HG02798 (cell line): ENCODE data around the gene LPP.

Source experiments
- ATAC-seq: cut with Tn5 transposase; IDR thresholded peaks from one replicate; pipeline ENCODE4 v1.9.1; 2021; ENCODE audit warnings: mild to moderate bottlenecking; ENCODE audit not compliant: unreplicated experiment, poor library complexity

Gene LPP

DNA sequence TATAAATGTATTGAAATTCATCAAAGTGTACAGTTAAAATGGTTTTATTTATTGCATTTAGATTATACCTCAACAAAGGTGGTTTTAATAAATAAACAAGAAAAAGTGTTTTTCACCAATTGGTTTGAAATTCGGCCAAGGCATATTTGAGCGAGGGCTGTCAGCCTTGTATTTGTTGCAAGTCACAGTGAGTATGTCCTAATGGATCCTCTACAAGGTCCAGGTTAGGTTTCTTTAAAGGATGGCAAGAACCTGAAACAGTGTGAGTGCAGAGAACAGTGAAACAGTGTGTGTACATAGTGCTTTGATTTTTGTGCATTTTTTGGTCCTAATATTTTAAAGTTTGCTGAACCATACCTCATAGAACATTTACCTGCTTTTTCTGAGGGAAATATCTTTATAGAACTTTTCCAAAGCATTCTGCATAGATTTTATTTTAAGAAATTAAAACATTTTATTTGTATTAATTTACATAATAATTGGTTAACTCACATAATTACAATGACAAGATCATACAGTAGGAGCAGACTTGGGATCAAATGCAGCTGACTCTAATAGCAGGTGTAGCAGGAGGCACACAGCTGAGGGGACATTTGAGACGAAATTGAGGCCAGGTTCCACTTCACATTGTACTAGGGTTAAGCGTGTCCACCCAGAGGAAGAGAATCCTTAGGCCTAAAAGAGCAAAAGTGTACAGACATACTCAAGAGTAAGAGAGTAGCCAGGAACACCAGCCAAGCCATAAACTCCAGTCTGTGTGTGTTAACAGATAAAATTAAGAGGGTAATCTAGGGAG is 589.0 kb downstream of the LPP start:
- ATAC-seq, result no peak

DNA sequence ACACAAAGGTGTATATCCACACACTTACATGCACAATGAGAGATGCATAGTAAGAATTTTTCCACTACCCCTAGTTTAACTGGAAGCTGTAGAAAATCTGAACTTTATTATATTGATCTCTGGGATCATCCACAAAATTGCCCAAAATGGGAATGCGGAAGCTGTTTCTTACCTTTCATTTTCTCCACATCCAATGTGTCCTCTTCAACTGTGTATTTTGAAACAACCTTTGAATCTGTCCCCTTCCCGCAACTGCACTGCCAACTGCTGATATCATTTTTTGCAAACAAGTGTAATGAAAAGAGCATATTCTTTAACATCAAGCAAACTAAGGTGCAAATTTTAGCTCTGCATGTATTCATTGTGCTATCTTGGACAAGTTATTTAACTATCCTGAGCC is 590.2 kb downstream of the LPP start:
- no peak for ATAC-seq

DNA sequence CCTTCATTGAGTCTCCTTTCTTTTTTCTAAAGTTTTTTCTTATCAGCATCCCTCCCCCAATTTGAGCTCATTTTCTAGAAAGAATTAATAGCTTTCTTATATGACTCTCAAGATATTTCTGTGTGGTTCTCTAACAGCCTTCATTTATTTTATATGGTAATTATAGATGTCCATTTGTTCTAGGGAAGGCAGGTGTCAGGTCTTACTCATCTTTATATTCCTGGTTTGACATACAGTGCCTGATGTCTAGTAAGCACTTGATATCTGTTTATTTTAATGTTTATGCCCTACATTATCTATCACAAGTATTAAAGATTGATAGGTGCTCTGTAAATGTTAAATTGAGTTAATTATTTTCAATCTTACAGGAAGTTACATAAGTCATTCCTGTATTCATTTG is 591.1 kb downstream of the LPP start:
- ATAC-seq, result no peak

DNA sequence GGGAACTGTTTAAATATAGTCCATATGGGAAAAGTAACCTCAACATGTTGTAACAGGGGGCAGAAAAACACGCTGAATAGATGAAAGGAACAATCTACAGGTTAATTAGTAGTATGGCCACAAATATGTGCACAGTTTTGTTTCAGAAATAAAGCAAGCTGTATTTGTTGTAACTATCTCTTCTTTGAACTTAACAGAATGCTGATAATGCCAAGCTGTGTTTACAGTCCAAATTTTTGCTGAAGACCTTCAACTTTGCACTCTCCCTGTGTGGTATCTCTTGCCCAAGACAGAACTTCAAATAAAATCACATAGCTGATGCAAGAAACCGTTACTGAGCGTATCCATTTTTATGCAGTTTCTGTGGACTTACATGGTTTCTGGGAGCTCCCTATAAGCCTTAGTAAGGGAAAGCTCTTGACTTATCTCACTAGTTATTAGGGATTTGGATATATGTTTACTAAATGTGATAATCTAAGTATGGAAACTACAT is 592.4 kb downstream of the LPP start:
- ATAC-seq, result no peak

DNA sequence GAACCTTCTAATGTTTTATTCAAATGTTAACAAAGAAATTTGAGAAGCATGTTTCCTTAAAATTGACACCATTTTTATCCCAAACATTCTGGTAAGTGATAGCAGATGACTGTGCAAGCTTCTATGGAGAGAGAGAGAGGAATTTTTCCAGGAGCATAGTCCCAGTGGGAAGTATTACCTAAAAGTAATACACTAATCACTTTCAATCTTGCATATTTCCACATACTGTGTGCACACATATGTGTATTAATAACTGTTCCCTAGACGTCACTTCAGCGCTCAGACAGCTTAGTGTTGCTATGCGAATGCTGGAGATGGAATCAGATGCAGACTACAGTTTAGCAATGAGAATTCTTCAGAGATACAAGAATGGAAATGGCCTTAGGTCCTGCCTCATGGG is 593.5 kb downstream of the LPP start:
- no peak for ATAC-seq

DNA sequence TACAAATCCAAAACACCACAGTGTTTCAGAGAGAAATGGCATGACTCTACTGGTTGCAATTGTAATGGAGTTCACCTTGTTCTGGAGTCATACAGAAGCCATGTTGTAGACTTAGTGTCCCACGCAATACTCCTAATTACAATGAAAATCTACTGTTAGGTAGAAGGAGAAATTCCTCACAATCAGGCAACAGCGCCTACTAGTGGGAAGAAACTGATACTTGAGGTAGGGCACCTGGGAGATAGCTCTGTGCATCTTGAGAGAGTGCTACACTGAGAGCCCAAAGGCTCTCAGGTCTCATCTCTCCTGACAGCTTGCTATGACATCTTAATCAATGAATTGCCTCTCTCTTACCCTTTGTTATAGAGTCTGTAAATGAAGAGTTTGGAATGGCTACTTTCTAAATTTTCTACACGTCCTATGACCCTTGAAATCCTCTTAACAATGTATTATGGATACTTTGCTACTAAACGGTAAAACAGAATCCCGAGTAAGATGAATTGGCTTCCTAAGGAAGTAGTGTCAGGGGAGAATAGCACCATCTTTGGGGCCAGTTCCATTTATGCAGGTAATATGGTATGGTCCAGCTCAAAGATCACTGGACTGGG is 595.2 kb downstream of the LPP start:
- ATAC-seq, result peak; percentile 62

DNA sequence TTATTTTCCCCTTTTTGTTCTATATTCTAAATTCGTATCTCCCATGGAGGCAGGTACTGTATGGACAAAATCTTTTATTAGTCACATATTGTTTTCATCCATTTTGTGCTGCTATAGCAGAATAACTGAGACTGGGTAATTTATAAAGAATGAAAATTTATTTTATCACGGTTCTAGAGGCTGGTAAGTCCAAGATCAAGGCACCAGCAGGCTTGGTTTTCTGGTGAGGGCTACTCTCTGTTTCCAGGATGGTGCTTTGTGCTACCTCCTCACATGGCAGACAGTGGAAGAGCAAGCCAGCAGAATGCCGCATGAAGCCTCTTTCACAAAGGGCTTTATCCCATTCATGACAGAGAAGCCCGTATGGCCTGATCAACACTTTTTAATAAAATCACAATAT is 595.9 kb downstream of the LPP start:
- ATAC-seq, result no peak

DNA sequence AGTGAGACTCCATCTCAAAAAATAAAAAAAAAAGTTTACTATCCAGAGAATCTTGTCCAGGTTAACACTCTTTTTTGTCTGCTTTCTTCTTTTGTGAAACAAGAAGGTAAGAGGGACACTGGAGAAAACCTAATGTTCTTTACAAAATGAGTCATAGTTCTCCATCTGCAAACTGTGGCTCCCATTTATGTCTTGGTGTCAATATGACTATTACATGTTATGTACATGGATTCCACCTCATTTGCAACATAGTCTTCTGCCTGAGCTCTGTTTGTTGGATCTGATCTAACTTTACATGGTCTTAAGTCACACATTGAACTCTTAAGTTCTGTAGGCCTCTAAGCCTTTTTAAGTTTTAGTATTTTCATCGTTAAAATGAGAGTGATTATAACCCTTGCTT is 596.7 kb downstream of the LPP start:
- ATAC-seq, result no peak

DNA sequence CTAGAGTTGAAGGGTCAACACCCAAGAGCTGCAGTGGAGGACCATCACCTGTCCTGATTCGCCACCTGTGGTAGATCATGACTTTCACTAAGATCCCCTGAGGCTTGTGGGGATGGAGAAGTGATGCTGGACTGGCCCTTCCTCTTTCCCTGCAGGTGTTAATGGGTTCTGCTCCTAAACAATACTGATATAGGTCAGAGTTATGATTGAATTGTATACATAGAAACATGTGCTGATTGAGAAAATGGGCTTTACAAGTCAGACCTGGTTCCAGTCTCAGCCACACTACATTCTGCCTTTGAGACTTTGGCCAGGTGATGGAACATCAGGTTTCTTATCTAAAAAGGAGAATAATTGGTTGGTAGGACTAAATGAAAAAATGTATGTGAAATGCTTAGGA is 598.9 kb downstream of the LPP start:
- ATAC-seq, result peak; percentile 23

DNA sequence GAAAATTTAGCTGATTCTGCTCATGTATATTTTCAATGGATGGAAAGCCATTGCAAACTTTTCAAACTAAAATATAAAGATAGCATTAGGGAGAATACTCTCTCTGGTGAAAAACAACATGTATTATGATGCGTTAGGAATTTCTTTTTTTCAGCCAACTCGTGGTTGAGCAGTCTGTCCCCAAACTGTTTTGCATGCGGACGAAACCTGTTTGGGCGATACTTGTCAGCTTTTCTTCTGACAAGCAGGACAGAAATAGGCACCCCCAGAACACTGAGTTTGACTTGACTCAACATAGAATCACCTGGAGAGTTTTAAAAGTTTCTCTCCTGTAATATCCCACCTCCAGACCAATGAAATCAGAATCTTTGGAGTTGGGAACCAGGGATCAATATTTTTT is 600.3 kb downstream of the LPP start:
- ATAC-seq, result peak; percentile 68

DNA sequence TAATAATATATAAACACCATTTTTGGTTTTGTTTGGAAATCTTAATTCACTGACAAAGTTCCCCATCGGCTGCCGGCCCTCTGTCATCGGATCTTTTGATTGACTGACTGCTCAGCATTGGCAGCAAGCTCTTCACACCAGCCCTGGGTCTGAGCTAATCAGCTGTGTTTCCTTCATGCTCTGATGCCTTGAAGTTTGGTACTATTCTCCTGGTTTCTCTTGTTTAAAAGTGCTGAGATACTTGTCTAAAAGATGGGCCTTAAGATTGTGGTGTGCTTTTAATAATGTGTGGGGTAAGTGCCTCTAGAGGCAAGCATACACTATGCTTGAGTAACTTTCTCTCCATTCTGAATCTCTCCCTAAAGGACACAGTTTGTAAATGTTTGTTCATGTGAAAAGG is 602.3 kb downstream of the LPP start:
- no peak for ATAC-seq

DNA sequence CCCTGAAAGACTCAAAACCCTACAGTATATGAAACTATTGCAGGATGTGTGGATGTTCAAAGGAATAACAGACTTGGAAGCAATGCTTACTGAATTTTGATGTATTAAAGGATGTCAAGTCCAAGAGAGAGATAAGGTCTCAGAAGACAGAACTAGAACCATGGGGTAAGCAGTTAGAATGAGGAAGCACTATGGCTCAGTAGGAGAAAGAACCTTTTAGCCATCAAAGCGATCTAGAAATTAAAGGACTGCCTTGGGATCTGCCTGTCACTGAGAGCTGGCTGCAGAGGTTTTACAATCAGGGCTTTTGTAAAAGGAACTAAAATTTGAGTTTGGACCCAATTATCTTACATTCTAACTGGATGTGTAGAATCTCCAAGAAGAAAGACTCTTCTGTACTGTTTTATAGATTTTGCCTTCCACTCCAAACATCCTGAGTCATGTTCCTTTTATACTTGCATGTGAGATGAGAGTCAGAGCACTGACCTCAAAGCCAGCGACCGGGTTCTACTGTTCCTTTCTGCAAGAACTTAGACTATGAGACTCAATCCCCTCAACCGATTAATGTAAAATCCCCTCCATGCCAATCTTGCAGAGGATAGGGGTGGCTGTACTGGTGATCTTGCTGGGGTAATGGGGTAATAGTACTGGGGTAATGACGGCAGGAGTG is 605.5 kb downstream of the LPP start:
- no peak for ATAC-seq

DNA sequence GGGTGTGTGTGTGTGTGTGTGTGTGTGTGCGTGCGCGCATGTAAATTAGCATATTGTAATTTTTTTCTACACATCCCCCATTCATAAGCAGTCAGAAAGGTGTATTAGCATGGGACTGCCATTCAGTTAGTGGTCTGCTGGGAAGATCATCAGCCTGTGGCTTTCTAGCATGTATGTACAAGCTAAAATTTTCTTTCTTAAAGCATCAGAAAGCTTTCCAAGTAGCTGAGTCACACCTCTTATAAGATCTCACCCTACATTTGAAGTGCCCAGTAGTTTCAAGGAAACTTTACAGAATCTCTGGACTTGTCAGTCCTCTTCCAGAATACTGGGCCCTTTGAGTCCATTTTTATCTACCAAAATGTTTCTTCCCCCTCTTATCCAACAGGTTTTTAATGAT is 606.5 kb downstream of the LPP start:
- ATAC-seq, result no peak

DNA sequence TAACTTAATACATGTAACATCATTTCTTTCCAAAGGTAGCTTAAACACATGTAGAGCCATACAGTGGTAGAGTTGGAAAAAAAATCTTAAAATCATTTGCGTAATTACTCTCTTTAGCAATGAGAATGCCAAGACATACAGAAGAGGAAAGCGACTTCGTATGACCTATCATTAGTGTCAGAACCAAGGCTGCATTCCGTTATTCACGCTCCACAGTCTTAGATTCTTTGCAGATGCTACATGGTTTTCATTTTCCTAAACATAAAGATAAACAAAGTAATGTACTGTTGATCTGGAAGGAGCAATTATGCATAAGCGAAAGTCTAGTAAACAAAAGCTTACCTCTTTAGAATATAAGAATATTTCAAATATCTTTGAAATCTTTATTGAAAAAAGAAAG is 607.5 kb downstream of the LPP start:
- ATAC-seq, result no peak

DNA sequence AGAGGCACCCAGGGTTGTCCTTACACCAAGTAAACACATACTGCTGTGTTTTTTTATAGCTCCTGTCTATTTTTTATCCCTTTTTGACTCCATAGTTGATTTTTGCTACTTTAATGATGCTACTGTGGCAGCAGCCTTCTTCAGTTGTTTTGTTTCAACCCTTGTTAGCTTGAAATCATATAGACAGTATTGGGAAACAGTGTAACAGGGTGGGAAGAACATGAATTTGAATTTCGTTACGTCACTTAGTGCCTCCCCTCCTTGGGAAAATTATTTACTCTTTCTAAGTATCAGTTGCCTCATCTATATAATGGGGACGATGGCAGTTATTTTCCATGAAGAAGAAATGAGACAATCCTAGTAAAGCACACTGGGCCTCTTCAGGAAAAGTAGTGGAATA is 608.0 kb downstream of the LPP start:
- ATAC-seq, result no peak

DNA sequence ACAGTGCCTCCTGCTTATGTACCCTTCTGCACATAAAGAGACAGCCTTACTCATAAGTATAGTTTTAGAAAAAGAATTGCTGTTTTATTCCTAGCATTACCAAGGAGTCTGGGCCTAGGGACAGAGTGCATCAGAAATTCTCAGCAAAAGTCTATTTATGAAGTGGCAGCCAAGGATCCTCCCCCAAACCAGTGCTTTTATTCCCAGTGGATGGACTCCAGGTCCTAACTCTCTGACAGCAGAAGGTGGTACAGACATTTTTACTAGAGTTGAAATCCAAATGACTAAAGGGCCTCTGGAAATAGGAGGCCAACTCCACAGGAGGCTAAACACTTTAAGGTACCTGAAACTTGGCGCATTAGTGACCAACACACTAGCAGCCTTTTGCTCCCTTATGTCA is 610.7 kb downstream of the LPP start:
- no peak for ATAC-seq

DNA sequence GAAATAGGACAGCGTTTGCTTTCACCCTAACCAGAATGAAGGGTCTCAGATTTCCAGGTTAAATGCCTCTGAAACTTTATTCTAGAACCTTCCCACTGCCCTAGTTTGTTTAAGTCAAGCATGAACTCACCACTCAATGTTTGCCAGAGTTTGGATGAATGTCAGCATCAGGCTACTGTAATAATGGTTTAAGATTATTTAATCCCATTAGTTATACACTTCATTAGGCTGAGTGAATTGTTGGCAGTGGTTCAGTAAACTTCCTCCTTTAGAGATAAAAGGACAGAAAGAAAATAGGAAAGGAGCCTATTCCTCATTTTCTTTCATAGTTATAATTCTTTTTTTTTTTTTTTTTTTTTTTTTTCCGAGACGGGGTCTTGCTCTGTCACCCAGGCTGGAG is 615.9 kb downstream of the LPP start:
- no peak for ATAC-seq

DNA sequence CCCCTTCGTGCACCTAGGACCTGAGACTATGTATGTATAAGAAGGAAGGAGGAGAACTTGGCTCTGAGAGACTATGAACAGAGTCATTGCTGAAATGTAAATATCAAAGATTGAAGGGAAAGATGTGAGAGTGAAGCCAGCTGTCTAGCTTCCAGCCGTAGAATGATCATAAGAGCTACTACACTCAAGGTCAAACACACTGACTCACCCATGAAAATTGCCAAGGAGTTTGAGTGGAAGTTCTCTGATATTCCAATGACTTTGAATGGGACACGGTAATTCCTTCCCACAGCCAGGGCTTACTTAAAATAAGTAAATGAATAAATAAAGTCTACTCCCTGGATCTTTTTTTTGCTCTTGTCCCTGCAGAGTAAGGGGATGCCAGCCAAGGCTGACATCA is 618.9 kb downstream of the LPP start:
- no peak for ATAC-seq

DNA sequence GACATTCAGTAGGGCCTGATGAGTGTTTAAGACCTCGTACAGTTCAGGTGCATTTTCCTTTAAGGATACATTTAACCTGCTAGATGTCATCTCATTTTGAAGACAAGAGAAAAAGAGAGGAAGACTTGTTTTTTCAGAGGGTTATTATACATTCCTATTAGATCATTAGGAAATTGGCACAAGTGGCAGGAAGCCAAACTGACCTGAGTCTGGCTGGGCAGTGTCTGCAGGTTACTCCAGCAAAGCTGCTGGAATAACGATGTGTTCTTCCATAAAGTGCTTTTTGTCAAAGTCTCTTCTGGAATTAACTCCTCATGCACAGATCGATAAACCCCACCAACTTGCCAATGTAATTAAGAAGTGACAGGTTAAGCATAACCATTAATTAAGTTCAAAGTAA is 621.5 kb downstream of the LPP start:
- ATAC-seq, result no peak

DNA sequence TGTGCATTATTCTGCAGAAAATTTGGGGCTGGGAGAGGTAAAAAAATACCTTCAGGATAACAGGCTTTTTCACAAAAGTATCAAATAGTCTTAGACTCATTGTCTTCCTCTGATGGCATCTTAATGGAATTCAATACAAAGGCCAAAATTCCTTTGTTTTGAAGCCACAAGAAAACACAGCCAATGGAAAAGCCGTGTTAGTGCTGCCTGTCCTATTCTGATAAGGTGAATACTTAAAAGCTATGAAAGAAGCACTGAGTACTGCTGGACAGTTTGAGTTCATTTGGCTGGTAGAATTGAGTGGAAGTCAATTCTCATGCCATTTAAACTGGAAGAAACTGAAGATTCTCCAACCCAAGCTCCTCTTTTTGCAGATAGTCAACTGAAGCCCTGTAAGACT is 622.5 kb downstream of the LPP start:
- no peak for ATAC-seq

DNA sequence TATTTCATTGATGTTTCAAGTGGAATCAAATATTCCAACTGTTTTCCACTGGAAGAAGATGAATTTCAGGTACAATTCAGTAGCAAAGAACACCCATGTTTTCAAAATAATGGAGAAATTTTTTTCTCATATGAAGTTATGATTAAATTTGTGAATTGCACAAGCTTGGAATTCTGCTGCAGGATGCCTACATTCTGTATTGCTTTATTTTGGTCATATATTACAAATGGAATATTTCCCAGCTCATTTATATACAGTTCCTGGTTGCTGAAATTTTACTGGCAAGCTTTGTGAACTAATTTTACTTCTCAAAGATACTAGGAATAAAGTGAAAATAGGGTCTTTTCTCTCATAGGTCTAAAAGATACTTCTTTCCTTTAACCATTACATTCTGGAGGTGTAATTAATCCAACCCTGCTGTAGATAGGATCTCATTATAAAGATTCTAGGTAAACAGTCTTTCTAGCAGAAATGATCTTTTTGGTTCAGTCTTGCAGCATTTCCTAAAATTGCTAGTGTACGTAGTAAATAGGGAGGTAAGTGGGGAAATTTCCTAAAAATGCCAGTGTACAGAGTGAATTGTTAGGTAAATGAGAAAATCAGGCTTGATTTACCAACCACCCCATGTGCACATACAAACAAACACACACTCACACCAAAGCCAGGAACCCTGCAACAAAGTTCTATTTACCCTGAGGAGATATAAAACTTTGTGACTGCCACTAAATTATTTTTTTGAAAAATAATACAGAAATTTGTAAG is 624.3 kb downstream of the LPP start:
- no peak for ATAC-seq
